Measurements from ENCODE around the gene RHOBTB3.

GRCh38 chr5:95815155-95815729 is 84.1 kb downstream of the RHOBTB3 start:
- TF ChIP-seq, protein P1, sequence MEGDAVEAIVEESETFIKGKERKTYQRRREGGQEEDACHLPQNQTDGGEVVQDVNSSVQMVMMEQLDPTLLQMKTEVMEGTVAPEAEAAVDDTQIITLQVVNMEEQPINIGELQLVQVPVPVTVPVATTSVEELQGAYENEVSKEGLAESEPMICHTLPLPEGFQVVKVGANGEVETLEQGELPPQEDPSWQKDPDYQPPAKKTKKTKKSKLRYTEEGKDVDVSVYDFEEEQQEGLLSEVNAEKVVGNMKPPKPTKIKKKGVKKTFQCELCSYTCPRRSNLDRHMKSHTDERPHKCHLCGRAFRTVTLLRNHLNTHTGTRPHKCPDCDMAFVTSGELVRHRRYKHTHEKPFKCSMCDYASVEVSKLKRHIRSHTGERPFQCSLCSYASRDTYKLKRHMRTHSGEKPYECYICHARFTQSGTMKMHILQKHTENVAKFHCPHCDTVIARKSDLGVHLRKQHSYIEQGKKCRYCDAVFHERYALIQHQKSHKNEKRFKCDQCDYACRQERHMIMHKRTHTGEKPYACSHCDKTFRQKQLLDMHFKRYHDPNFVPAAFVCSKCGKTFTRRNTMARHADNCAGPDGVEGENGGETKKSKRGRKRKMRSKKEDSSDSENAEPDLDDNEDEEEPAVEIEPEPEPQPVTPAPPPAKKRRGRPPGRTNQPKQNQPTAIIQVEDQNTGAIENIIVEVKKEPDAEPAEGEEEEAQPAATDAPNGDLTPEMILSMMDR (IDR thresholded peaks at IDR 0.05): no peak
- no peak for TF ChIP-seq POLR2A (IDR thresholded peaks at IDR 0.05)

Measured in uterus (tissue), 2 donors.